ENCODE data around the gene DOLPP1.

DNA sequence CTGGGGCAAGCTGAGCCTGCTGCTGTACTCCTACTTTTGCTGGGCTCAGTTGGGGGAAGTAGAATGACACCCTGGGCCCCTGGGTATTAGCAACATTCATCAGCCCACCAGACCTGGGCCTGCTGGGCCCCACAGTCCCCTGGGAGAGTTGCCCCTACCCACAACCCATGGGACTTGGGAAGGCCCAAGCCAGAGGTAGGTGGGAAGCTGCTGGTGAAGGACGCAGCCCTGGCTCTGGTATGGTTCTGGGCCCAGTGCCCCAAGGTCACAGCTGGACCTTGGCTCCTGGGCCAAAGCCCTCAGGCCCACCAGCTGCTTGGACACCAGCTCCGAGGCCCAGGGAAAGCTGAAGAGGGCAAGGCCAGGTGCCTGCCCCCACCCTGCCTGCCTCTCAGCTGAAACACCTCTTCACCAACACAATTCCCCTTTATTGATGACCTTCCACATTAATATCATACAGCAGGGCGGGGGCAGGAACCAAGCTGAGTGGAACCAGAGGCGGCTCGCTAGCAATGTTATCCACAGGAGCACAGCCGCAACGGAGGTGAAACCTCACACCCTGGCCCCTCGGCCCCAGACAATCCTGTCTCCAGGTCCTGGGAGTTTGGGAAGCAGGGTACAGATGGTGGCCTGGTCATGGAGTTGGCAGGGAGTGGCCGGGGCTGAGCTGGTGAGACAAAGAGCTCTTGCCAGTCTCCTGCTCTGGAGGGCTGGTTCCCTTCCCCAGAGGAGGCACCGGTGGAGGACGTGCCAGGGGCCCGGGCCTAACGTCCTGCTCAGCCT lies 13.7 kb downstream of the DOLPP1 start:
- TF ChIP-seq GATA3 (IDR thresholded peaks at IDR 0.05; ENCODE audit: low read depth, low read length) = no peak
- no peak for TF ChIP-seq GATA2 (IDR thresholded peaks at IDR 0.05; ENCODE audit: low read depth, low read length)
